HTR-8/SVneo (cell line): ENCODE data around the gene DDX6.

ENCODE experiments used
- DNase-seq: peaks from one replicate; pipeline ENCODE4 v3.0.0; 2011; ENCODE audit warnings: low spot score, mixed read lengths; ENCODE audit not compliant: insufficient read length
- FAIRE-seq: peaks from 2 replicates; lab custom pipeline; 2011; peaks lifted over from hg19 to GRCh38; lab: Jason Lieb, UNC

The DDX6 gene

DNA sequence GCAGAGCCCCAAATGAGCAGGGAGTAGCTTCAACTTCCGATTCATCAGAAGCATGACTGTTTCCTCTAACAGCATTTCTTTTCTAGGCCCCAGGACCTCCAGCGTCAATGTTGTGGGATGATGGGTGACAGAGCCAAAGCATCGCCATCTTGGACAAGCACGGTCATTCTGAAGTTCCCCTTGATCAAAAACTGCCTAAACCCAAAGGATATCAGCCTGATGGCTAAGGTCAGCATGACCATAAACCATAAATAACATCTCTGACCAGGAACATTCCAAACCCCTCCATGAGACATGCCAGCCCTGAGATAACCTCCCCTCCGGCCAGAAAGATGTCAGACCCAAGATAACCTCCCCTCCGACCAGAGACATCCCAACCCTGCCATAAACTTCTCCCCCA, 82.7 kb downstream of the DDX6 start:
- FAIRE-seq, result no peak
- no peak for DNase-seq

- FAIRE-seq, result no peak
These were observed 84.5 kb downstream of the DDX6 start for GRCh38 chr11:118706546-118706825.

GRCh38 chr11:118705791-118706545, 85.0 kb downstream of the DDX6 start:
- no peak for DNase-seq
- FAIRE-seq, result no peak

More at GRCh38 chr11:118706546-118706825, 84.5 kb downstream of the DDX6 start:
- no peak for DNase-seq

DNA sequence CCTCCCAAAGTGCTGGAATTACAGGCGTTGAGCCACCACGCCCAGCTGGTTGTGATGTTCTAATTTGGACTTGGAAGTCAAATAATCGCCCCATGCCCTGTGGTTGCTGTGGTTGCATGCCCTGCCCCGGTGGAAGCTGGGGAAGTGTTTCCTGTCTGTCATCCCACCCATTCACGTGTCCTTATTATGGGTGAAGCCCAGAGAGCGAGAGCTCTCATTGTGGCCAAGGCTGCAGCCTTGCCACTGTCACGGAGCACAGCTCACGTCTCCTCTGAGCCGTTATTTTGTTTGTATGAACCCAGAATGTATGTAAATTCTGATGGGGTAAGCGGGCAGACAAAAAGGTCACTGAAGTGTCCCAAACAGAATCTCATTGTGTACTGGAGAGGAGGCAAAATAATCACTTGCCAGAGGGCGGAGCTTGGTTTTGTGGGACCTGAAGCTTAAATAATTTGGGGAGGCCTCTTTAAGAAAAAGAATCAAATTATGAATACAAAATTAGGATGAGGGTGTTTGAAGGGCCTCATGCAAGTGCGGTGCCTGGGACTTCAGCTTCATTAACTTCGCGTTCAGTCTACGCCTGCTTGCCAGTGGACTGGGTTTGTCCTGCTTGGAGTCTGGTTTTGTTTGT, 85.7 kb downstream of the DDX6 start:
- no peak for FAIRE-seq
- DNase-seq, result no peak

DNA sequence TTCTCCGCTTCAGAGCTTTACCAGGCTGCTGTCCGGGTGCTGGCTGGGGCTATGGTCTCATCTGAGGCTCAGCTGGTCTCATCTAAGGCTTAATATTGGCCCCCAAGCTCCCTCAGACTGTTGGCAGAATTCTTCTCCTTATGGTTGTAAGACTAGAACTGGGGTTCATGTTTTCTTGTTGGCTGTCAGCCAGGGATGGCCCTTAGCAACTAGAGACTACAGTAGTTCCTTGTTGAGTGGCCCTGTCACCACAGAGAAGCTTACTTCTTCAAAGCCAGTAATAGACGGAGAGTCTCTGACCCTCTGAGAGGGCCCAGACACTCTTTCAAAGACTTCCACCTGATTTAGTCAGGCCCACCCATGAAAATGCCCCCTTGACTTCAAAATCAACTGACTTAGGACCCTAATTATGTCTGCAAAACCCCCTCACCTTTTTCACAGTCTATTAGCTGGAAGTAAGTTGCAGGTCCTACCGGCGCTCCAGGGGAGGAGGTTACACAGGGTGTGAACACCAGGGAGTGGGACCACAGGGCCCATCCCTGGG, 87.3 kb downstream of the DDX6 start:
- DNase-seq (no peak), FAIRE-seq (no peak)

GRCh38 chr11:118699506-118700220, 91.3 kb downstream of the DDX6 start:
- DNase-seq, result no peak
- no peak for FAIRE-seq
